HG02571 (cell line): ENCODE results near the gene SORCS2.

Experiments used
- ATAC-seq: cut with Tn5 transposase; IDR thresholded peaks from one replicate; pipeline ENCODE4 v1.9.1; 2021; ENCODE audit warnings: mild to moderate bottlenecking, moderate library complexity; ENCODE audit not compliant: unreplicated experiment

The SORCS2 gene

GRCh38 chr4:7487502-7487901, 295.2 kb downstream of the SORCS2 start:
- ATAC-seq = no peak

- ATAC-seq = no peak
These were observed 295.8 kb downstream of the SORCS2 start for GRCh38 chr4:7487998-7488671.

GRCh38 chr4:7491915-7492314, 299.6 kb downstream of the SORCS2 start:
- no peak for ATAC-seq

- ATAC-seq = no peak
These were observed 306.3 kb downstream of the SORCS2 start for GRCh38 chr4:7498446-7499200.

- ATAC-seq = no peak
These were observed 307.3 kb downstream of the SORCS2 start for GRCh38 chr4:7499661-7500060.

- no peak for ATAC-seq
These were observed 308.1 kb downstream of the SORCS2 start for GRCh38 chr4:7500404-7500803.

GRCh38 chr4:7501314-7501713, 309.0 kb downstream of the SORCS2 start:
- no peak for ATAC-seq

GRCh38 chr4:7501873-7502272, 309.5 kb downstream of the SORCS2 start:
- no peak for ATAC-seq

GRCh38 chr4:7503559-7504249, 311.4 kb downstream of the SORCS2 start:
- ATAC-seq = no peak

GRCh38 chr4:7505116-7505900, 313.0 kb downstream of the SORCS2 start:
- no peak for ATAC-seq

GRCh38 chr4:7506119-7506518, 313.8 kb downstream of the SORCS2 start:
- no peak for ATAC-seq

GRCh38 chr4:7506572-7506971, 314.2 kb downstream of the SORCS2 start:
- no peak for ATAC-seq

- no peak for ATAC-seq
These were observed 315.0 kb downstream of the SORCS2 start for GRCh38 chr4:7507381-7507780.

GRCh38 chr4:7510066-7510465, 317.7 kb downstream of the SORCS2 start:
- no peak for ATAC-seq

- ATAC-seq = no peak
These were observed 318.2 kb downstream of the SORCS2 start for GRCh38 chr4:7510538-7510937.

- no peak for ATAC-seq
These were observed 319.2 kb downstream of the SORCS2 start for GRCh38 chr4:7511525-7511924.

- ATAC-seq = no peak
These were observed 320.1 kb downstream of the SORCS2 start for GRCh38 chr4:7512428-7512827.

GRCh38 chr4:7512946-7513345, 320.6 kb downstream of the SORCS2 start:
- ATAC-seq = no peak

- ATAC-seq = no peak
These were observed 321.3 kb downstream of the SORCS2 start for GRCh38 chr4:7513671-7514070.

GRCh38 chr4:7514281-7514680, 321.9 kb downstream of the SORCS2 start:
- ATAC-seq = no peak

- ATAC-seq = no peak
These were observed 322.5 kb downstream of the SORCS2 start for GRCh38 chr4:7514789-7515188.
